Measurements from ENCODE around the gene PARL.

PARL gene

DNA sequence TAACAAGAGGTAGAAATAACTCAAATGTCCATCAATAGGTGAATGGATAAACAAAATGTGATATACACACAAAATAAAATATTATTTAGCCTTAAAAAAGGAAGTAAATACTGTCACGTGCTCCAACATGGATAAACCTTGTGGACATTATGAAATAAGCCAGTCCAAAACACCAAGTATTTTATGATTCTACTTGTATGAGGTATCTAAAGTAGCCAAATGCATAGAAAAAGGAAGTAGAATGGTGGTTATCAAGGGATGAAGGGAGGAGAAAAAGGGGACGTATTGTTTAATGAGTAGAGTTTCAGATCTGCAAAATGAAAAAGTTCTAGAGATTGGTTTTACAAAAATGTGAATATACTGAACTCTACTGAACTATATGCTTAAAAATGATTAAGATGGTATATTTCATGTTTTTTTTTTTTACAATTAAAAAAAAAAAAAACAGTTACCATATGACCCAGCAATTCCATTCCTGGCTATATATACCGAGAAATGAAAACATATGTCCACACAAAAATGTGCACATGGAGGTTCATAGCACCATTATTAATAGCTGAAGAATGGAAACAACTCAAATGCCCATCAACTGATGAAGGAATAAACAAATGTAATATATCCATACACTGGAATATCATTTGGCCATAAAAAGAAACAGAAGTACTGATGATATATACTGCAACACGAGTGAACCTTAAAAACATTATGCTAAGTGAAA lies 30.2 kb downstream of the PARL start:
- DNase-seq (ENCODE audit: low read depth, low spot score), result no peak

DNA sequence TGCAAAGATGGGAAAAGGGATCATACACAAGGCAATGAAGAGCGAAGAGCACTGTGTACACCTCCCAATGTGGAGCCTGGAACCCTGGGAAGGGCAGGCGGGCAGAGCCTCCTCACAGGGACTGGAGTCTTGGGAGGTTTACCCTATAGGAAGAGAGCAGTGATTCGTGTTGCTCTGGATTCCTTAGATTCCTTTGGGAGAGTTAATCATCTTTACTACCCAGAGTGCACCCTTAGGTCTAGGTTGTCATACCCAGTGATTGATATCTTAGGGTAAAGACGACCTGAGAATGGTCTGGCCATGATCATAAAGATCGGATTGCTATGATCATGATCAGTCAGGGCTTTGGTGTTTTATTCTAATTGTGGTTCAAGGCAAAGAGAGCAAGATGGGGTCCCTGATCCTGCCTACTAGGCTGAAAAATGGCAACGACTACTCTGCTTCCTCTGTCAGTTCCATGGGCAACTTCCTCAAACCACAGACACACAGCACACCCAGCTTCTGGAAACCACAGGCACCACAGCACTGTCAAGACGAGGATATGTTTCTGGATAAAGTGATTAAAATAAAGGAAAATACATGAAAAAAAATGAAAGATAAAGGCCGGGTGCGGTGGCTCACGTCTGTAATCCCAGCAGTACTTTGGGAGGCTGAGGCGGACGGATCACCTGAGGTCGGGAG lies 38.9 kb downstream of the PARL start:
- no peak for DNase-seq (ENCODE audit: low read depth, low spot score)

DNA sequence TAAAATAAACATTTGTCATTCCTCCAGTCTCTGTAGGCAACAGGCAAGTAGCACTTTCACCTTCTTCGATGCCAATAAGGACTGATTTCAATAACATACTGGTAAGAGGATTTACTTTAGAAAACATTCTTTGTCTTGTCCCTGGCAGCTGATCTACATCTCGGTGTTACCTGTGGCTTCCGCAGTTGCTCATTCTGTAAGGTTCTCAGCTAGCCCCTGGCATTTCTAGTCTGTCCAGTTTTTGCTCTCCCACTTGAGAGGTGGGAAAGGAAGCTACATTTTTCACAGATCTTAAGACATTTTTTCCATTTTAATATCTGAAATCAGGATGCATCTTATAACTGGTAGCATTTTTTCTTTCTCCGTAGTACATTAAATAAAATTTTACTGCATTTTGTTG lies 39.6 kb downstream of the PARL start:
- no peak for DNase-seq (ENCODE audit: low read depth, low spot score)

- no peak for DNase-seq (ENCODE audit: low read depth, low spot score)
Observed at GRCh38 chr3:183844606-183845005, 40.1 kb downstream of the PARL start.

GRCh38 chr3:183839751-183840150 lies 44.9 kb downstream of the PARL start:
- no peak for DNase-seq (ENCODE audit: low read depth, low spot score)

DNA sequence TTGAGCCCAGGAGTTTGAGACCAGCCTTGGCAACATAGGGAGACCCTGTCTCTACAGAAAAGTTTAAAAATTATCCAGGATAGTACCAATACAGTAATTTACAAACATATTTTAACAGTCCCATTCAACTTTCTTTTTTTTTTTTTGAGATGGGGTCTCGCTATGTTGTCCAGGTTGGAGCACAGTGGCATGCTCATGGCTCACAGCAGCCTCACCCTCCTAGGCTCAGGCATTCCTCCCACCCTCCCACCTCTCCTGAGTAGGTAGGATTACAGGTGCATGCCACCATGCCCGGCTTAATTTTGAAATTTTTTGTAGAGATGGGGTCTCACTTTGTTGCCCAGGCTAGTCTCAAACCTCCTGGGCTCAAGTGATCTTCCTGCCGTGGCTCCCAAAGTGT lies 46.8 kb downstream of the PARL start:
- DNase-seq (ENCODE audit: low read depth, low spot score), result no peak

GRCh38 chr3:183837390-183837789 lies 47.3 kb downstream of the PARL start:
- no peak for DNase-seq (ENCODE audit: low read depth, low spot score)

- DNase-seq (ENCODE audit: low read depth, low spot score), result no peak
Observed at GRCh38 chr3:183833516-183833915, 51.2 kb downstream of the PARL start.

- no peak for DNase-seq (ENCODE audit: low read depth, low spot score)
Observed at GRCh38 chr3:183830187-183830586, 54.5 kb downstream of the PARL start.

- no peak for DNase-seq (ENCODE audit: low read depth, low spot score)
Observed at GRCh38 chr3:183829466-183829865, 55.2 kb downstream of the PARL start.

DNA sequence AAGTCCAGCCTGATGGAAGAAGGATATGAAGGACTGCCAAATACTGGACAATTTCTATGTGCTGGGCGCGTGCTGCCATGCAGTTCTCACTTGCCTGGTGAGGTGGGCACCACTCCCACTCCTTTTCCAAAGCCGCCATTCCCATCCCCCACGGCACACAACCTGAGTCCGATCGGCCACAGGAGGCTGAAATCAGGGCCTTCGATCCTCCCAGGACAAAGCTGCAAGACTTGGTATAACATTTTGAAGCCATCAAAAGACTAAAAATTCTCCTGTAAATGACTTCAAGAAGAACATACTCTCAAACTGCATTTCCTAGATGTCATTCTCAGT lies 56.2 kb downstream of the PARL start:
- no peak for DNase-seq (ENCODE audit: low read depth, low spot score)

GRCh38 chr3:183827809-183828537 lies 56.7 kb downstream of the PARL start:
- no peak for DNase-seq (ENCODE audit: low read depth, low spot score)

- no peak for DNase-seq (ENCODE audit: low read depth, low spot score)
Observed at GRCh38 chr3:183826448-183827250, 58.0 kb downstream of the PARL start.

GRCh38 chr3:183825456-183826161 lies 59.1 kb downstream of the PARL start, which contains the start of gene MAP6D1:
Gene MAP6D1, minus strand, starts transcription at chr3:183825577. Its CDS starts 30 bp downstream, at chr3:183825547.
- DNase-seq (ENCODE audit: low read depth, low spot score), result peak; percentile 27

DNA sequence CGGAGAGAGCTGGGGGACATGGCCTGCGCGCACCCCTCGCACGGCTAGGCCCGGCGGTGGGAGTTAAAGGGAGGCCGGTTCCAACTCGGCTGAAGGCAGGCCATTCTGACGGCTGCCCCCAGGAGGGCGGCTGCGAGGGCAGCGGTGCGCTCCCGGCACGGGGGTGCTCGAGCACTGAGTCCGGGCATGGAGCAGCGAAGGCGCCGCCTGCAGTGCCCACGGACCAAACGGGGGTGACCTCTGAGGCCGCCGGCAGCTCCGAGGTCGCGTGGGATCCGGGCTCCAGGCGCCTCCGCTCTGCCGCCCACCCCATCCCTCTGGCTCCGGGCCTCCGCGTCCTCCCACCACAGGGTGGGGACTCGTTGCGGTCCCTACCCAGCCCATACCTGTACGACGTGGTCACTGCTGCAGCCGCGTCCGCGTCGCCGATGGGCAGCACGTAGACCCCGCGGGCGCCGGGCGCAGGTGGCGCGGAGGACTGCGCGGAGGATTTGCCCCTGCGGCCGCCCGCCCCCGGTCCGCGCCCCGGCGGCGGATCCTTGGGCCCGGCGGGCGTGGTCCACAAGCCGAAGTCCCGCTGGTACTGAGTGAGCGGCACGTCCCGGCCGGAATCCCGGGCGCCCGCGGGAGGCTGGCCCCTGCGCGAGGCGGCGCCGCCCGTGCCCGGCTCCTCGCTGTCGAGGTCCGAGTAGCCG lies 59.8 kb downstream of the PARL start:
- DNase-seq (ENCODE audit: low read depth, low spot score), result no peak

DNA sequence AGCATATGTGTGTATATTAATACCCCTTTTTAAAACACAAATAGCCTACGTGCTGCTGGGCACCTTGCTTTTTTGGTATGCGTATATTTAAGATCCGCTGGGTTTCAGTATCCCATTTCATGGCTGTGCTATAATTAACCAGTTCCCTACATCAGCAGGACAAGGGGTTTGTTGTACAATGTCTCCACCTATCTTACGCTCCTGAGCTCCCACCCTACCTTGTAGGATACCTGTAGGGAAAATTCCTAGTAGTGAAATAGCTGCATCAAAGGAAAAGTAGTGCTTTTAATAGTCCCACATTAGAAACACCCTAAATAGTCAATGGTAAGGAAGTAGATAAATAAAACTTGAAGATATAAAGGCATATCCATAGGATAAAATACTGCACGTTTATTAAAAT lies 60.7 kb downstream of the PARL start:
- no peak for DNase-seq (ENCODE audit: low read depth, low spot score)

- no peak for DNase-seq (ENCODE audit: low read depth, low spot score)
Observed at GRCh38 chr3:183822631-183823030, 62.0 kb downstream of the PARL start.

DNA sequence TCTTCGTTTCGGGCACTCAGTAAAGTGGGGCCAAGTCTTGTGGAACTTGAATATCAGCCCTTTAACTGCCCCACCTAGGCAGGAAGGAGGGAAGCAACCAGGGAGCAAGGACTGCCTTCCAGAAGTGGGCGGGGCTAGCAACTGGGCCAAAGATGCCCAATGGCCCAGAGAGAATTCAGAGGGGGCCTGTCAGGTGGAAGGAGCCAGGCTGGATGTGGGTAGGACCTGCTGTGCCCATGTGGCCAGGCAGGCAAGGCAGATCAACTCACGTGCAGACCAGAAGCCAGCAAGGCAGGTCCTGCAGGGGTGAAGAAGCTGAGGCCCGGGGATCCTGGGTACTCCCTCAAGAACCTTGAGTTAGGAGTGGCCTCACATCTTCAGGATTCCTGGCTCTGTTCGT lies 64.8 kb downstream of the PARL start:
- no peak for DNase-seq (ENCODE audit: low read depth, low spot score)

DNA sequence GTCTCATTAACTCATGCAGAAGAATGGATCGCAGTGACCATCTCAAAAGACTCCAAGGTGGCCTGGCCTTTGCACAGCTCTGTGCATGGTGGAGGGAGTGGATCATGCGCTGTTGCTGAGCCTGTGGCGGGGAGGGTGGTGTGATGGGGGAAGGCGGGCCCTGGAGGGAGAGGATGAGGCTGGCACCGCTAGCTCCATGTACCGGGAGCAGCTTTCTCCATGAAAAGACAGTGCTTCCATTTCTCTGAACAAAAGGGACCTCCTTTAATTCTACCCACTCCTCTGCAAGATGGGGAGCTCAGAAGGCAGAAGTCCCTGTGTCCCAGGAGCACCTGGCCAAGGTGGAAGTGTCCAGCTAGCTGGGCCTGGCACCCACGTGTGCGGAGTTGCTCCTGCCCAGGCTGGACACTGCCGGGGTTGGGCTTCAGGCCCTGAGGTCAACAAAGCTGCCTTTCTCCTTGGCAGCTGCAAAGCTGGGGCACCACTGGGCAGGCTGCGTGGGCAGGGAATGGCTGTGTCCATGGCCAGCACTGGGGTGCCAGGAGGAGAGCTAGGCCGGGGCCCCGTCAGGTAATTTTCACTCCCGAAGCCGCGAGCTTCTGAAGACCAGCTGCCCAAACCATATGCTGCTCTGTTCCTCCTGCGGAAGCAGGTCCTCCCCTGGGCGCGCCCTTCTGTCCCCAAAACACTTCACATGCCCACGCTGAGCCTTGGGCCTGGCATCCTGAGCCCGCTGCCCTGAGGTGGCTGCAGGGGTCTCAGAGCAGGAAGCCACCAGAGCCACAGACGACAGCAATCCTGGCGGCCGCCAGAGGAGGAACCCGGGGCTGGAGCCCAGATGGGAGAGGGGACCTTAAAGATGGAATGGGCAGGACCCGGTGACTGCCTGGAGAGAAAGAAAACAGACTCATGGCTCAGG lies 65.7 kb downstream of the PARL start:
- DNase-seq (ENCODE audit: low read depth, low spot score), result no peak
